Measurements from ENCODE around the gene RSPH1. TPM values are rescaled to one million over a fixed set of nuclear protein-coding genes. Genes with fewer than 3 reads are reported as not detected.

The RSPH1 gene
- polyA plus RNA-seq, 2 of the 4 experiments (the other 2 are of a cell fraction): 0.71 to 0.85 TPM

DNA sequence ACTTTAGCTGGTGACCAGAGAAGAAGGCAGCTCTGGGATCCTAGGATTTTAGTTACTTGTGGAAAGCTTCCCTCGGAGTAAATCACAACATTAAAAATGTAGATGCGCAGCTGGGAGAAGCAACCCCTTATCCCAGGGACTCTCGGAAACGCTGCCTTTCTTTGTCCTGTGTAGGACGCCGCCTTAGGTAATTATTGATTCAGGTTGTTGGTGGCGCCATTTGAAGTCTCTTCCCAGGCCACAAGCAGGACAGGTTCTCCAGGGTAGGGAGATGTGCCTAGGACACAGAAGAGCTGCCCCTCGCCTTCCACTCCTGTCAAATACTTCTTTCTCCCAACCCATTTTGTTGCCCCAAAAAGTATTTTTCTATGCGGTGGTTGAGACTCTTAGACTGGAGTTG, 27.9 kb upstream of the RSPH1 start (continued):
- no peak for TF ChIP-seq PBX3 (IDR thresholded peaks at IDR 0.05)
- no peak for TF ChIP-seq BHLHE40 (IDR thresholded peaks at IDR 0.05; ENCODE audit: low read depth, low read length)

- DNase-seq (ENCODE audit: low read depth in 1 of 2, low spot score in 1 of 2) (no peak), ATAC-seq (no peak), FAIRE-seq (no peak)
- POLR2A ChIA-PET: no interaction called here
- no peak overlapping the region for H3K27ac ChIP-seq
- CTCF ChIA-PET: no interaction called here
- no peaks in the 10 kb centered on the region for H3K9me3 ChIP-seq
- 87% methylated on average over 7 of the region's 7 CpGs for WGBS (ENCODE audit: missing lambda C conversion rate)
- H3K4me2 ChIP-seq: no peak overlapping the region
- TF ChIP-seq JUNB (IDR thresholded peaks at IDR 0.05) (no peak), POLR2A (IDR thresholded peaks at IDR 0.05; ENCODE audit: low read length) (no peak), CHD2 (IDR thresholded peaks at IDR 0.05; ENCODE audit: low read length, partially characterized antibody) (no peak), CBX2 (IDR thresholded peaks at IDR 0.05; ENCODE audit: borderline replicate concordance, low read depth) (no peak), MAX (IDR thresholded peaks at IDR 0.05) (no peak), MAZ (IDR thresholded peaks at IDR 0.05; ENCODE audit: borderline replicate concordance, low read depth, low read length) (no peak), FOSB (CRISPR knock-in tag; IDR thresholded peaks at IDR 0.05) (no peak), PHF8 (IDR thresholded peaks at IDR 0.05; ENCODE audit: borderline replicate concordance, low read depth) (no peak), FOXS1 (CRISPR knock-in tag; IDR thresholded peaks at IDR 0.05) (no peak), CBX8 (IDR thresholded peaks at IDR 0.05) (no peak), RFX5 (IDR thresholded peaks at IDR 0.05) (no peak), POLR2AphosphoS2 (conservative IDR thresholded peaks at IDR 0.05; ENCODE audit: low read length) (no peak), GATA3 (IDR thresholded peaks at IDR 0.05; ENCODE audit: borderline replicate concordance) (no peak), SREBF2 (IDR thresholded peaks at IDR 0.05) (no peak), PBX3 (IDR thresholded peaks at IDR 0.05) (no peak), REST (IDR thresholded peaks at IDR 0.05) (no peak)
- no peak overlapping the region for H3K4me3 ChIP-seq
- H3K4me1 ChIP-seq: peaks cover 8% of the 10 kb centered on the region
These were observed 27.2 kb upstream of the RSPH1 start for GRCh38 chr21:42523211-42523610.

DNA sequence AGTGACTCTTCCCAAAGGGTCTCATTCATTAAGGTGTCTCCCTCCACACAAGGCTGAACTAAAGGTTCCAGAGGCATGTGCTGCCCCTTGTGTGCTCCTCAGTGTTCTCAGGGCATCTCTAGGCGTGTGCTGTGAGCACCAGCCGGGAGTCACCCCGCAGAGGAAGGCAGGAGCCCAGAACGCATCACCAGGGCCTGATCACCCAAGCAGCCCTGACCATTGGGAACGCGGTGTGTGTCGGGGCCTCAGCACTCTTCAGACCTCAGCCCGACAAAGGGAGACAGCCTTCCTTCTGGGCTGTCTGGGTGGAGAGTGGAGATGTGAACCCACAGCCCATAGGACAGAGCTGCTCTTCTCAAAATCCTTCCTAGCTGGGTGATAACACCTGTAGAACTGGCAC, 26.7 kb upstream of the RSPH1 start:
- peaks cover 13% of the 10 kb centered on the region for H3K4me1 ChIP-seq
- H3K4me2 ChIP-seq: no peak overlapping the region
- no peak overlapping the region for H3K4me3 ChIP-seq
- POLR2A ChIA-PET: no interaction called here
- 80% methylated on average over 1 of the region's 8 CpGs for WGBS (ENCODE audit: missing lambda C conversion rate)
- CTCF ChIA-PET: no interaction called here
- ATAC-seq (no peak), FAIRE-seq (no peak), DNase-seq (ENCODE audit: low read depth in 1 of 2, low spot score in 1 of 2) (no peak)
- H3K9me3 ChIP-seq: no peaks in the 10 kb centered on the region
- no peak overlapping the region for H3K27ac ChIP-seq
- no peak for TF ChIP-seq ZC3H11A (IDR thresholded peaks at IDR 0.05)
- no peak for TF ChIP-seq PHF8 (IDR thresholded peaks at IDR 0.05; ENCODE audit: borderline replicate concordance, low read depth)
- no peak for TF ChIP-seq EP300 (IDR thresholded peaks at IDR 0.05)
- no peak for TF ChIP-seq BCL3 (IDR thresholded peaks at IDR 0.05)
- TF ChIP-seq HDAC2 (IDR thresholded peaks at IDR 0.05): no peak
- TF ChIP-seq USF2 (IDR thresholded peaks at IDR 0.05): no peak
- TF ChIP-seq KDM5A (IDR thresholded peaks at IDR 0.05): no peak
- no peak for TF ChIP-seq MAX (IDR thresholded peaks at IDR 0.05)
- TF ChIP-seq RAD21 (conservative IDR thresholded peaks at IDR 0.05 in 1 of 2, IDR thresholded peaks at IDR 0.05 in 1 of 2): no peak
